Measurements from ENCODE around the gene CCSER1. TPM values are rescaled to one million over a fixed set of nuclear protein-coding genes. Genes with fewer than 3 reads are reported as not detected.

The CCSER1 gene
- total RNA-seq, 1 donor from 2014 or later: 18.1 TPM

- Mint-ChIP-seq H3K36me3 (no peaks in the 10 kb centered on the region), H3K4me3 (no peak overlapping the region), H3K27ac (no peak overlapping the region), H3K27me3 (no peaks in the 10 kb centered on the region), H3K9me3 (peaks cover 5% of the 10 kb centered on the region), H3K4me1 (ENCODE audit: unreplicated experiment) (peaks cover 7% of the 10 kb centered on the region)
- TF ChIP-seq CTCF (conservative IDR thresholded peaks at IDR 0.05): no peak
- no peak for DNase-seq (ENCODE audit: extremely low spot score, unreplicated experiment)
Observed at GRCh38 chr4:91280551-91281290, 1153.5 kb downstream of the CCSER1 start.

- H3K27me3 Mint-ChIP-seq: no peaks in the 10 kb centered on the region
- DNase-seq (ENCODE audit: extremely low spot score, unreplicated experiment): no peak
- peaks cover 7% of the 10 kb centered on the region for H3K4me1 Mint-ChIP-seq (ENCODE audit: unreplicated experiment)
- no peaks in the 10 kb centered on the region for H3K36me3 Mint-ChIP-seq
- peaks cover 5% of the 10 kb centered on the region for H3K9me3 Mint-ChIP-seq
- TF ChIP-seq CTCF (conservative IDR thresholded peaks at IDR 0.05): no peak
- H3K27ac Mint-ChIP-seq: no peak overlapping the region
- H3K4me3 Mint-ChIP-seq: no peak overlapping the region
Observed at GRCh38 chr4:91282217-91282616, 1155.0 kb downstream of the CCSER1 start.

- no peak for DNase-seq (ENCODE audit: extremely low spot score, unreplicated experiment)
- Mint-ChIP-seq H3K4me3 (no peak overlapping the region), H3K36me3 (no peaks in the 10 kb centered on the region), H3K27me3 (no peaks in the 10 kb centered on the region), H3K27ac (no peak overlapping the region), H3K4me1 (ENCODE audit: unreplicated experiment) (peaks cover 7% of the 10 kb centered on the region), H3K9me3 (peaks cover 2% of the 10 kb centered on the region)
- TF ChIP-seq CTCF (conservative IDR thresholded peaks at IDR 0.05): no peak
Observed at GRCh38 chr4:91283726-91284230, 1156.6 kb downstream of the CCSER1 start.

GRCh38 chr4:91284480-91284879 lies 1157.3 kb downstream of the CCSER1 start:
- peaks cover 3% of the 10 kb centered on the region for H3K9me3 Mint-ChIP-seq
- H3K27ac Mint-ChIP-seq: no peak overlapping the region
- peaks cover 7% of the 10 kb centered on the region for H3K4me1 Mint-ChIP-seq (ENCODE audit: unreplicated experiment)
- H3K27me3 Mint-ChIP-seq: no peaks in the 10 kb centered on the region
- no peaks in the 10 kb centered on the region for H3K36me3 Mint-ChIP-seq
- no peak overlapping the region for H3K4me3 Mint-ChIP-seq
- no peak for DNase-seq (ENCODE audit: extremely low spot score, unreplicated experiment)
- no peak for TF ChIP-seq CTCF (conservative IDR thresholded peaks at IDR 0.05)

GRCh38 chr4:91285487-91285886 lies 1158.3 kb downstream of the CCSER1 start:
- DNase-seq (ENCODE audit: extremely low spot score, unreplicated experiment): no peak
- TF ChIP-seq CTCF (conservative IDR thresholded peaks at IDR 0.05): no peak
- Mint-ChIP-seq H3K4me3 (no peak overlapping the region), H3K36me3 (no peaks in the 10 kb centered on the region), H3K9me3 (peaks cover 6% of the 10 kb centered on the region), H3K4me1 (ENCODE audit: unreplicated experiment) (peaks cover 7% of the 10 kb centered on the region), H3K27me3 (no peaks in the 10 kb centered on the region), H3K27ac (no peak overlapping the region)
